ENCODE data around the gene COBL. TPM values are rescaled to one million over a fixed set of nuclear protein-coding genes. Genes with fewer than 3 reads are reported as not detected.
"Not testable (repeated sequence)": the region's sequence is repeated elsewhere in the genome, so short reads cannot be mapped to it uniquely, and the experiment has no call there.

COBL gene
- total RNA-seq, 4 donors from 2014 or later: under 0.01 to 7.7 (median 2.6) TPM

- H3K4me3 ChIP-seq: no peak overlapping the region
- TF ChIP-seq CTCF (IDR thresholded peaks at IDR 0.05) (no peak), POLR2A (IDR thresholded peaks at IDR 0.05) (no peak)
- no peak overlapping the region for H3K27ac ChIP-seq
- intact Hi-C loops (cut with DNase I; ENCODE audit: low total_unique reads): no loop called here
- H3K9me3 ChIP-seq: no peaks in the 10 kb centered on the region
- no peaks in the 10 kb centered on the region for H3K36me3 ChIP-seq
- no peaks in the 10 kb centered on the region for H3K4me1 ChIP-seq
- DNase-seq: no peak
- no peaks in the 10 kb centered on the region for H3K27me3 ChIP-seq
Observed at GRCh38 chr7:51213618-51214017, 103.0 kb downstream of the COBL start.

GRCh38 chr7:51210766-51211165 lies 105.8 kb downstream of the COBL start:
- intact Hi-C loops (cut with DNase I; ENCODE audit: low total_unique reads): no loop called here
- H3K27me3 ChIP-seq: no peaks in the 10 kb centered on the region
- H3K27ac ChIP-seq: no peak overlapping the region
- no peak overlapping the region for H3K4me3 ChIP-seq
- no peaks in the 10 kb centered on the region for H3K9me3 ChIP-seq
- no peak for DNase-seq
- no peaks in the 10 kb centered on the region for H3K4me1 ChIP-seq
- H3K36me3 ChIP-seq: no peaks in the 10 kb centered on the region
- TF ChIP-seq CTCF (IDR thresholded peaks at IDR 0.05): no peak
- TF ChIP-seq POLR2A (IDR thresholded peaks at IDR 0.05): no peak

GRCh38 chr7:51209426-51209825 lies 107.2 kb downstream of the COBL start:
- Histone ChIP-seq H3K27ac (no peak overlapping the region), H3K36me3 (no peaks in the 10 kb centered on the region), H3K9me3 (no peaks in the 10 kb centered on the region), H3K27me3 (no peaks in the 10 kb centered on the region), H3K4me1 (no peaks in the 10 kb centered on the region), H3K4me3 (no peak overlapping the region)
- intact Hi-C loops (cut with DNase I; ENCODE audit: low total_unique reads): no loop called here
- no peak for DNase-seq
- no peak for TF ChIP-seq POLR2A (IDR thresholded peaks at IDR 0.05)
- TF ChIP-seq CTCF (IDR thresholded peaks at IDR 0.05): no peak

GRCh38 chr7:51208125-51208524 lies 108.5 kb downstream of the COBL start:
- H3K4me1 ChIP-seq; intact Hi-C loops (cut with DNase I; ENCODE audit: low total_unique reads); DNase-seq; H3K4me3 ChIP-seq; H3K36me3 ChIP-seq; H3K27me3 ChIP-seq; H3K27ac ChIP-seq; H3K9me3 ChIP-seq: not testable (repeated sequence)

GRCh38 chr7:51198654-51199053 lies 118.0 kb downstream of the COBL start:
- DNase-seq: no peak
- H3K27ac ChIP-seq: no peak overlapping the region
- H3K9me3 ChIP-seq: no peaks in the 10 kb centered on the region
- no peaks in the 10 kb centered on the region for H3K4me1 ChIP-seq
- intact Hi-C loops (cut with DNase I; ENCODE audit: low total_unique reads): no loop called here
- no peaks in the 10 kb centered on the region for H3K36me3 ChIP-seq
- H3K27me3 ChIP-seq: no peaks in the 10 kb centered on the region
- TF ChIP-seq CTCF (IDR thresholded peaks at IDR 0.05) (no peak), POLR2A (IDR thresholded peaks at IDR 0.05) (no peak)
- no peak overlapping the region for H3K4me3 ChIP-seq

- Histone ChIP-seq H3K4me1 (no peaks in the 10 kb centered on the region), H3K4me3 (no peak overlapping the region), H3K36me3 (no peaks in the 10 kb centered on the region), H3K27me3 (no peaks in the 10 kb centered on the region), H3K9me3 (no peaks in the 10 kb centered on the region), H3K27ac (no peak overlapping the region)
- no peak for DNase-seq
- TF ChIP-seq POLR2A (IDR thresholded peaks at IDR 0.05) (no peak), CTCF (IDR thresholded peaks at IDR 0.05) (no peak)
- intact Hi-C loops (cut with DNase I; ENCODE audit: low total_unique reads): no loop called here
Observed at GRCh38 chr7:51190969-51191368, 125.6 kb downstream of the COBL start.

All from uterus (tissue), 4 donors.